H7 (cell line): ENCODE results near the gene LRRC27. TPM values are rescaled to one million over a fixed set of nuclear protein-coding genes. Genes with fewer than 3 reads are reported as not detected.
"Not testable (repeated sequence)": the region's sequence is repeated elsewhere in the genome, so short reads cannot be mapped to it uniquely, and the experiment has no call there.

Experiments
- DNase-seq: peaks from one replicate; pipeline ENCODE4 v3.0.0; 2012
- H3K27me3 ChIP-seq: 2 replicates; pipeline ENCODE4 v1.6.0; 2011; ENCODE audit warnings: mild to moderate bottlenecking, low read length; ENCODE audit not compliant: control insufficient read depth, insufficient read depth
- H3K36me3 ChIP-seq: replicated peaks from 2 replicates; pipeline ENCODE4 v1.5.1; 2011; ENCODE audit warnings: low read length; ENCODE audit not compliant: control insufficient read depth, insufficient read depth
- H3K4me3 ChIP-seq: 2 replicates; pipeline ENCODE4 v1.5.1; 2011; ENCODE audit warnings: low read depth, mild to moderate bottlenecking, control low read depth, low read length, moderate library complexity; ENCODE audit not compliant: insufficient read depth
- total RNA-seq: library from RNA; depleted of rRNA; stranded (reverse); fragments of >200 nt; shearing (Covaris generic); gene quantifications from 2 replicates; pipeline ENCODE4 v1.2.3, GENCODE V29; 2014

The LRRC27 gene
- total RNA-seq, 1 experiment from 2014 or later, result 4.0 TPM

GRCh38 chr10:132306864-132307751 is 24.9 kb upstream of the LRRC27 start:
- Histone ChIP-seq H3K4me3 (peak overlapping the region; percentile 45), H3K36me3 (no peaks in the 10 kb centered on the region; the same call in 1 of the 2 replicates), H3K27me3 (peaks cover 38% of the 10 kb centered on the region)
- DNase-seq, result peak; percentile 84

- Histone ChIP-seq H3K4me3 (peak within 1 kb of the TSS; percentile 75), H3K36me3 (no peaks in the 10 kb centered on the region; the same call in 1 of the 2 replicates), H3K27me3 (peaks cover 38% of the 10 kb centered on the region)
- DNase-seq, result peak; percentile 100
Observed at GRCh38 chr10:132307823-132308586, 24.0 kb upstream of the LRRC27 start, which contains the start of gene STK32C. TSS of gene STK32C (minus strand) at chr10:132307950. CDS start at chr10:132307833, 117 bp downstream.

GRCh38 chr10:132308587-132309470 is 23.2 kb upstream of the LRRC27 start:
- Histone ChIP-seq H3K27me3 (peaks cover 38% of the 10 kb centered on the region), H3K4me3 (peak overlapping the region; percentile 75), H3K36me3 (no peaks in the 10 kb centered on the region; the same call in 1 of the 2 replicates)
- DNase-seq, result peak; percentile 78

GRCh38 chr10:132309471-132309865 is 22.5 kb upstream of the LRRC27 start:
- H3K27me3 ChIP-seq, result peaks cover 38% of the 10 kb centered on the region
- peak; percentile 43 for DNase-seq
- H3K36me3 ChIP-seq, result no peaks in the 10 kb centered on the region; the same call in 1 of the 2 replicates
- no peak overlapping the region for H3K4me3 ChIP-seq

GRCh38 chr10:132309879-132310591 is 22.0 kb upstream of the LRRC27 start:
- no peak for DNase-seq
- Histone ChIP-seq H3K27me3 (peaks cover 38% of the 10 kb centered on the region), H3K4me3 (no peak overlapping the region), H3K36me3 (no peaks in the 10 kb centered on the region; the same call in 1 of the 2 replicates)

GRCh38 chr10:132310701-132311337 is 21.2 kb upstream of the LRRC27 start:
- Histone ChIP-seq H3K4me3 (no peak overlapping the region), H3K27me3 (peaks cover 38% of the 10 kb centered on the region), H3K36me3 (no peaks in the 10 kb centered on the region)
- no peak for DNase-seq

- Histone ChIP-seq H3K27me3 (peaks cover 37% of the 10 kb centered on the region), H3K36me3 (no peaks in the 10 kb centered on the region), H3K4me3 (no peak overlapping the region)
- DNase-seq, result peak; percentile 76
Observed at GRCh38 chr10:132311338-132311939, 20.6 kb upstream of the LRRC27 start.

- H3K36me3 ChIP-seq, result no peaks in the 10 kb centered on the region
- H3K27me3 ChIP-seq, result peaks cover 27% of the 10 kb centered on the region
- no peak overlapping the region for H3K4me3 ChIP-seq
- no peak for DNase-seq
Observed at GRCh38 chr10:132313305-132313704, 18.7 kb upstream of the LRRC27 start.

GRCh38 chr10:132313865-132314264 is 18.1 kb upstream of the LRRC27 start:
- no peak for DNase-seq
- H3K36me3 ChIP-seq, result no peaks in the 10 kb centered on the region
- peaks cover 22% of the 10 kb centered on the region for H3K27me3 ChIP-seq
- no peak overlapping the region for H3K4me3 ChIP-seq

GRCh38 chr10:132314336-132314735 is 17.7 kb upstream of the LRRC27 start:
- Histone ChIP-seq H3K27me3 (peaks cover 17% of the 10 kb centered on the region), H3K36me3 (no peaks in the 10 kb centered on the region), H3K4me3 (no peak overlapping the region)
- DNase-seq, result no peak

GRCh38 chr10:132314881-132315280 is 17.1 kb upstream of the LRRC27 start:
- peaks cover 12% of the 10 kb centered on the region for H3K27me3 ChIP-seq
- not testable (repeated sequence) for DNase-seq, H3K4me3 ChIP-seq, H3K36me3 ChIP-seq

- Histone ChIP-seq H3K27me3 (no peaks in the 10 kb centered on the region), H3K4me3 (no peak overlapping the region), H3K36me3 (no peaks in the 10 kb centered on the region)
- DNase-seq, result no peak
Observed at GRCh38 chr10:132316133-132316532, 15.9 kb upstream of the LRRC27 start.

- H3K27me3 ChIP-seq, DNase-seq, H3K36me3 ChIP-seq, H3K4me3 ChIP-seq: not testable (repeated sequence)
Observed at GRCh38 chr10:132317477-132317876, 14.5 kb upstream of the LRRC27 start.
